ENCODE data around the gene FAM117B.
"Not testable (repeated sequence)": the region's sequence is repeated elsewhere in the genome, so short reads cannot be mapped to it uniquely, and the experiment has no call there.

Gene FAM117B

GRCh38 chr2:202705446-202706020 lies 70.8 kb downstream of the FAM117B start:
- DNase-seq = no peak

- DNase-seq = not testable (repeated sequence)
Observed at GRCh38 chr2:202714971-202715935, 80.5 kb downstream of the FAM117B start.

GRCh38 chr2:202716114-202716718 lies 81.4 kb downstream of the FAM117B start:
- DNase-seq = no peak

GRCh38 chr2:202716953-202717597 lies 82.3 kb downstream of the FAM117B start:
- DNase-seq = no peak

- DNase-seq = peak in 1 of 3 donors; percentile 12
Observed at GRCh38 chr2:202717598-202718310, 83.0 kb downstream of the FAM117B start.

- DNase-seq = no peak
Observed at GRCh38 chr2:202718614-202719013, 83.8 kb downstream of the FAM117B start.

GRCh38 chr2:202720226-202720625 lies 85.5 kb downstream of the FAM117B start:
- DNase-seq = no peak

- no peak for DNase-seq
Observed at GRCh38 chr2:202721621-202722020, 86.9 kb downstream of the FAM117B start.

GRCh38 chr2:202723746-202724145 lies 89.0 kb downstream of the FAM117B start:
- DNase-seq = peak in 1 of 3 donors; percentile 7

- no peak for DNase-seq
Observed at GRCh38 chr2:202726070-202726469, 91.3 kb downstream of the FAM117B start.

- no peak for DNase-seq
Observed at GRCh38 chr2:202736826-202737225, 102.1 kb downstream of the FAM117B start.

- no peak for DNase-seq
Observed at GRCh38 chr2:202743613-202744012, 108.8 kb downstream of the FAM117B start.

GRCh38 chr2:202749477-202749876 lies 114.7 kb downstream of the FAM117B start:
- DNase-seq = no peak

- no peak for DNase-seq
Observed at GRCh38 chr2:202750763-202751427, 116.1 kb downstream of the FAM117B start.

GRCh38 chr2:202752071-202752470 lies 117.3 kb downstream of the FAM117B start:
- no peak for DNase-seq

GRCh38 chr2:202754936-202755335 lies 120.2 kb downstream of the FAM117B start:
- DNase-seq = no peak

GRCh38 chr2:202756598-202756997 lies 121.8 kb downstream of the FAM117B start:
- no peak for DNase-seq

- no peak for DNase-seq
Observed at GRCh38 chr2:202757339-202757738, 122.6 kb downstream of the FAM117B start.

- no peak for DNase-seq
Observed at GRCh38 chr2:202758128-202758527, 123.4 kb downstream of the FAM117B start.

- no peak for DNase-seq
Observed at GRCh38 chr2:202758604-202759003, 123.8 kb downstream of the FAM117B start.

- no peak for DNase-seq
Observed at GRCh38 chr2:202760848-202761247, 126.1 kb downstream of the FAM117B start.

GRCh38 chr2:202762556-202762955 lies 127.8 kb downstream of the FAM117B start:
- DNase-seq = peak in 1 of 3 donors; percentile 9
